ENCODE measurements around the gene TPX2.
"Not testable (repeated sequence)": the region's sequence is repeated elsewhere in the genome, so short reads cannot be mapped to it uniquely, and the experiment has no call there.

Gene TPX2

DNA sequence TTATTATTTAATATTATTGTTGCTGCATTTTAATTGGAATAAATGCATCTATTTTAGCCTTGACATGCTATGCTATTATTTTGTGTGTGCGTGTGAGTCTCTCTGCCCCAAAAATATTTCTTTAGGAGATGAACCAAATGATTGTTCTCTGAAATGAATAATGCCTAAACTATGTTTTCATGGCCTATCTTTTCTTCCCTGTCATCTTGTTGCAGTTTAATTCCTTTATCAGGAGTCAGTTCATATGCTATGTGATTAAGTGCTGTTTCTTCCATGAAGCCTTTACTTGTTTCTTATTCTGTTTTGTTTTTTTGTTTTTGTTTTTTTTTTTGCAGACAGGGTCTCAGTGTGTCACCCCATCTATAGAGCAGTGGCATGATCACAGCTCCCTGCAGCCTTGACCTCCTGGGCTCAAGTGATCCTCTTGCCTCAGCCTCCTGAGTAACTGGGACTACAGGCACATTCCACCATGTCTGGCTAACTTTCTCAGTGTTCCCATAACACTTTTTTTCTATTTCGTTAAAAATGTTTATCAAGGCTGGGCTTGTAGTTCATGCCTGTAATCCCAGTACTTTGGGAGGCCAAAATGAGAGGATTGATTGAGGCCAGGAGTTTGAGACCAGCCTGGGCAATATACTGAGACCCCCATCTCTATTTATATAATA is 25.7 kb downstream of the TPX2 start:
- DNase-seq (ENCODE audit: low read depth) = no peak

DNA sequence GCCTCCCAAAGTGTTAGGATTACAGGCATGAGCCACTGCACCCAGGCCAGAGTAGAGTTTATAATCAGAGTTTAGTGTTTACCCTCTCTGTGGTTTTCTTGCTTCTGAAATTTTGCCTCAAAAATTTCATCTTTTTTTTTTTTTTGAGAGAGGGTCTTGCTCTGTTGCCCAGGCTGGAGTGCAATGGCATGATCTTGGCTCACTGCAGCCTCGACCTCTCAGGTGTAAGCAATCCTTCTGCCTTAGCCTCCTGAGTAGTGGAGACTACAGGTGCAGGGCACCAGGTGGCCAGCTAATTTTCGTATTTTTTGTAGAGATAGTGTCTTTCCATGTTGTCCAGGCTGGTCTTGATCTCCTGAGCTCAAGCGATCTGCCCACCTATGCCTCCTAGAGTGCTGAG is 28.7 kb downstream of the TPX2 start:
- DNase-seq (ENCODE audit: low read depth) = no peak

DNA sequence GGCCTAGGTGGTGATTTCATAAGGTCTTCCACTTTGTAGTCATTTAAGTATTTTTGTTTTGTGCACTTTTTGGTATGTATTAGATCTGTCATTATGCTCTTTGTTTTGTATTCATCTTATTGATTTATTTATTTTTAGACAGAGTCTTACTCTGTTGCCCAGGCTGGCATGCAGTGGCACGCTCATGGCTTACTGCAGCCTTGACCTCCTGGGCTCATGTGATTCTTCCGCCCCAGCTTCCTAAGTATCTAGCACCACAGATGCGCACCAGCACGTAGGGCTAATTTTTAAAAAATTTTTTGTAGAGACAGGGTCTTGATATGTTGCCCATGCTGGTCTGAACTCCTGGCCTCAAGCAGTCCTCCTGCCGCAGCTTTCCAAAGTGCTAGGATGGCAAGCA is 30.6 kb downstream of the TPX2 start:
- DNase-seq (ENCODE audit: low read depth) = no peak

DNA sequence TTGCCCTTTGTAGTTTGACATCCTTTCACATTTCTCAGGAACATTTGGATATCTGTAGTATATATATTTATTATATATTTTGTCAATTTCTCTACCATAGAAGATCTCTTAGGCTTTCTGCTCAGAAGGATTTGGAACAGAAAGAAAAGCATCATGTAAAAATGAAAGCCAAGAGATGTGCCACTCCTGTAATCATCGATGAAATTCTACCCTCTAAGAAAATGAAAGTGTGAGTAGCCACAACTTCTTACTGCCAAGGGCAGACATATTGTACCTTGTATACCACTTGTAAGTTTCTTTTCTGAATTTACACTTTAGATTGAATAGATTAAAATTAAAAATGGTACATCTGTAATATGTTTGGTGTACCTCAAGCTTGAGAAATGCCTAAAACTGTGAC is 31.2 kb downstream of the TPX2 start:
- no peak for DNase-seq (ENCODE audit: low read depth)

DNA sequence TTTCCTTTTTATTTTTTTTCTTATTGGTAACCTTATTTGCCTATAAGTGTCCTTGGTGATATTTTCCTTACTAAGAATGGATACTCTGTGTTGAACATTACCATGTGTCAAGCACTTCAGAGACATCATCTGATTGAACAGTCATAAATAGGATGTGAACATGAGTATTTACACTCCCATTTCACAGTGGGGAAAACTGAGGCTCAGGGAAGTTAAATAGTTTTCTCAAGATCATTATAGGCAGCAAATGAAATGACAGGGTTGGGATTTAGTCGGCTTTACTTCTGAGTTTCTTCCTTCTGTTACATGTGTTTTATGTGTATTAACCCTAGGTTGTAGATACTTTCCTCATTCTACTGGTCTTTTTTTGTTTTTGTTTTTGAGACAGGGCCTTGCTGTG is 35.3 kb downstream of the TPX2 start:
- no peak for DNase-seq (ENCODE audit: low read depth)

DNA sequence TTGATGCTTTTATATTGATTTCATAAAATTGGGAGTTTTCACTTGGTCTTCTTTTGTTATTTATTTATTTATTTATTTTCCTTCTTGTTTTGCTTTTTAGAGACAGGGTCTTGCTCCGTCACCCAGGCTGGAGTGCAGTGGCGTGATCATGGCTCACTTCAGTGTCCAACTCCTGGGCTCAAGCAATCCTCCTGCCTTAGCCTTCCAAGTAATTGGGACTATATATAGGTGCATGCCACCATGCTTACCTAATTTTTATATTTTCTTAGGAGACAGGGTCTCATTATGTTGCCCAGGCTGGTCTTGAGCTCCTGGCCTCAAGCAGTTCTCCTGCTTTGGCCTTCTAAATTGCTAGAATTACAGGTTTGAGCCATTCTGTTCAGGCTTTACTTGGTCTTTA is 41.7 kb downstream of the TPX2 start:
- no peak for DNase-seq (ENCODE audit: low read depth)

DNA sequence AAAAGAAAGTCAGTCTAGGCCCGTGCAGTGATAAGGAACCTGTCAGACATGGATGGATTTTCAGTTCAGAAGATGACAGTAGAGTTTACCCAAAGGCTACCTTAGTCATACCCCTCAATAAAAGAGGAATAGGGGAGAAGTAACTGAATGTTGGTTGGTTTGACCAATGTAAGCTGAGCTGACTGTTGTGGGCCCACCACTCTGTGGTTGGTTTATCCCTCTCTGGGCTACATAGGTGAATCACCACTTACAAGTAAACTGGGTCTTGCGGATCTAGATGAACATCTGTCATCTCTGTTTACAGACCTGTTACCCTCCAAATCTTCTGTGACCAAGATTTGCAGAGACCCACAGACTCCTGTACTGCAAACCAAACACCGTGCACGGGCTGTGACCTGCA is 42.9 kb downstream of the TPX2 start:
- DNase-seq (ENCODE audit: low read depth) = no peak

DNA sequence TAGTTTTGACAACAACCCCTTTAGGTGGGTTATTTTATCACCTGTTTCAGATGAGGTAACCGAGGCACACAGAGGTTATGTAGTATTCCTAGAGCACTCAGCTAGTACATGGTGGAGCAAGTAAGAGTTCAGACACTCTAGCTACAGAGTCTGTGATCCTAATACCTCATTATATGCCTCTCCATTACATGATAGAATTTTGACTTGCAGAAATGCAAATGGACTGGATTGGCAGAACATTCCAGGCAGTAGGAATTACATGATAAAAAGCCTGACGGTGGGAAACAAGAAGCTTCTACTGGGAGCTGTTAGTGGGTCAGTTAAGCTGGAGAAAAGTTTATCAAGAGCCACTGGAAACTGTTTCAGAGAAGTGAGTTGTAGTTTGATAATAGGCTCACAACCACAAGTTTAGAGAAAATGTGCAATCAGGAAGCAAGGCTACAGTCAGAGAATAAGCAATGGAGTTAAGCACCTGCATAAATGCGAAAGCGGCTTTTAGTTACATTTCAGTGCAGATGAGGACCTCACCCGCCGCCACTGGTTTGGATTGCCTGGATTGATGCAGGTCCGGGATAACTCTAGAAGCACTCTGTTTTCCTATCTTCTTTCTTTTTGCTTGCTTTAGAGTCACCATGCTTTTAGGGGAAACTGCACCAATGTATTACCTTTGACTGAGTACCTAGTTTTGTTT is 45.4 kb downstream of the TPX2 start:
- no peak for DNase-seq (ENCODE audit: low read depth)

DNA sequence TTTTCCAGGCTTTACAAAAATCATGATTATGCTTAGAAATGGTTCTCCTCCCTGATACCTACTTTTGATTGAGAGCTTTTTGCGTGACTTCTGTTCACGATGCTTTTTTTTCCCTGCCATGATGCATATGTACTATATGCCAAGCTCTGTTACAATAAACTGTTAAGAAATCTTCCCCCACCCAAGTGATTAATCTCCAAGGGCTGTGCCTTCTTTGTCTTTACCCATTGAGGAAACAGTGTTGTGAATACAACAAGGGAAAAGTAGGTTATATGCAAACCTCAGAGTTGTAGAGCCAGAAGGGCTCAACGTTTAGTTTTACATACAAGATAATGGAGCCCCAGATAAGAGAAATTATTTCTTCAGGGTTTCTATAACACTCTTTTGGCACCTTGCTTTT is 46.0 kb downstream of the TPX2 start:
- no peak for DNase-seq (ENCODE audit: low read depth)

DNA sequence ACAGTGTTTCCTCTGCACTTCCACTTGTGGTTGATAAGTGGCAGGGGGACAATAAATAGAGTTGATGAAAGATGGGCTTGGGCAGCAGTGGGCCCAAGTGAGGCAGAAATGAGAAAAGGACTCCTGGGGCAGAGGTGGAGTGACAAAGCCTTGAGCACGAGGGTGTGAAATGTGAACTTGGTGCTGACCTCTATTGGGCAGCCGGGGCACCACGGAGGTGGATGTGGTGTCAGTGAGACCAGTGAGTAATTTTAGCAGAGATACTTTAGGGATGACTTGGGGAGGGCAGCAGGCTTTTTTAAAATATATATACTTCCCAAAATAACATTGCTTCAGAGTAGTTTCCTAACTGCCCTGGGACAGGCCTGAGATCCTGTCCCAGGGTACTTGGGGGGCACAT is 49.5 kb downstream of the TPX2 start:
- no peak for DNase-seq (ENCODE audit: low read depth)

DNA sequence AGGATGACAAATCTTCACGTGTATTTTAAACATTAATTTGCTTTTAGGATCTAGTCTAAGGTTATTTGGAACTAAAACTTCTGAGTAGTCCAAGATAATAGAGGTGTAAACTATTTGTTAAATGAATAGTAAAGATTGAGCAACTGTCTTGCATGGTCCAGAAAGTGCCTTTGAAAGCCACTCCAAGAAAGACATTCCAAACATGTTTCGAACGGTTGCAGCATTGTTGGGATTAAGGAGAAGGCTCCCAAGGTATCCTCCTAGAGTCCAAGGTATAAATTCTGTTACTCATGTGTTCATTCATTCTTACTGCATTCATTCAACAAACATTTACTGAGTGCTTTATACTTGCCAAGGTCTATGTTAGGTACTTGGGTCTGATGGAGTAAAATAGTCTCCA is 51.3 kb downstream of the TPX2 start:
- no peak for DNase-seq (ENCODE audit: low read depth)

DNA sequence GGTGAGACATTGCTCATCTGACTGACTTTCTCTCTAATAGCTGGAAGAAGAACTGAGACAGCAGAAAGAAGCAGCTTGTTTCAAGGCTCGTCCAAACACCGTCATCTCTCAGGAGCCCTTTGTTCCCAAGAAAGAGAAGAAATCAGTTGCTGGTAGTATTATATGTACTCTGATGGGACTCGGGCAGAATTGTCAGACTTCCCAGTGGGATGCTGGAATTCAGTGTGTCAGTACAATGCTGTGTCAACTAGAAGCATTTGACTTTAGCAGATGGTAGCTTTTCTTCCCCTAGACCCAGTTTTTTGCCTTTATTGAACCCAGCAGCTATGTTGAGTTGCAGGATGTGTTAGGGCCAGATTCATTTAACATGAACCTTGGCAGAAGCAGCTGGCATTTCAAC is 58.3 kb downstream of the TPX2 start:
- DNase-seq (ENCODE audit: low read depth) = no peak

DNA sequence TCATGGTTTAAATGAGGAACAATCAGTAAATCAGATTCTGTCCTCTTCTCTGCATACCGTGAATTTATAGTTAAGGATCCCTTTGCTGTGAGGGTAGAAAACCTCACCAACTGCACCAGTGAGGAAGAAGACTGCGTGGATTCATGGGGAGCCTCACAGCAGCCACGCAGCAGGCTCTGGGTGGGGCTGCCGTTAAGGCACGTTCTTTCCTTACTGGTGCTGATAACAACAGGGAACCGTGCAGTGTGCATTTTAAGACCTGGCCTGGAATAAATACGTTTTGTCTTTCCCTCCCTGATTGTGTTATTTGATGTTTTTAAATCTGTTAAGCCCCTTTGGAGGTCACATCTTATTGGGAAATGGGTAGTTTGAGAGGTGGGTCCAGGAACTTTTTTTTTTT is 62.4 kb downstream of the TPX2 start:
- DNase-seq (ENCODE audit: low read depth) = no peak

DNA sequence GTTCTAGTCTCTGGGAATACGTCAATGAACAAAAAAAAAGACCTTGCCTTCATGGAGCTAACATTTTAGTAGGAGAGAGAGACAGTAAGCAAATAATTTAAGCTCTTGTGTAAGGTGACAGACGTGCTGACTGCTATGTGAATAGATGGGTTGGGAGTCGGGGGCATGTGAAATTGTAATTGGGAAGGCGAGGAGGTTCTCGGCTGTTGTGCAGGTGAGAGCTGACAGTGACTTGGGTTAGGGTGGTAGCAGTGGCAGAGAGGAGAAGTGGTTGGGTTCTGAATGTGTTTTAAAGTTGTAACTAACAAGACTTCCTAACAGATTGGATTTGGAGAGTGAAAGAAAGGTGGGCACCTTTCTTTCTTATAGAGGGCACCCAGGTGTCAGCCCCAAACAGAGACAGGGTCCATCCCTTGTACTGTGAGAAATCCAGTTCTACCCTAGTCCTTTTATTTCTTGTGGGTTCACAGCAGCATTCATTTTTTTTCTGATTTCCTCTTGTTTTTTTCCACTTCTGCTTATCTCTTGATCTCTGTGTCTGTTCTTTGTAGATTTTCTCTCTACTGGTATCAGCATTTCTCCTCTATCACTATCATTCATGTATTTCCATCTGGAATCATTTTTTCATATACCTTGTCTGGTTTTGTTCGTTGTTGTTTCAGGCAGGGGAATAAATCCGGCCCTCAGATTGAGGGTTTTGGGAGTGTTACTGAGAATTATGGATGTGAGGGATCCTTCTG is 64.6 kb downstream of the TPX2 start:
- DNase-seq (ENCODE audit: low read depth) = no peak

DNA sequence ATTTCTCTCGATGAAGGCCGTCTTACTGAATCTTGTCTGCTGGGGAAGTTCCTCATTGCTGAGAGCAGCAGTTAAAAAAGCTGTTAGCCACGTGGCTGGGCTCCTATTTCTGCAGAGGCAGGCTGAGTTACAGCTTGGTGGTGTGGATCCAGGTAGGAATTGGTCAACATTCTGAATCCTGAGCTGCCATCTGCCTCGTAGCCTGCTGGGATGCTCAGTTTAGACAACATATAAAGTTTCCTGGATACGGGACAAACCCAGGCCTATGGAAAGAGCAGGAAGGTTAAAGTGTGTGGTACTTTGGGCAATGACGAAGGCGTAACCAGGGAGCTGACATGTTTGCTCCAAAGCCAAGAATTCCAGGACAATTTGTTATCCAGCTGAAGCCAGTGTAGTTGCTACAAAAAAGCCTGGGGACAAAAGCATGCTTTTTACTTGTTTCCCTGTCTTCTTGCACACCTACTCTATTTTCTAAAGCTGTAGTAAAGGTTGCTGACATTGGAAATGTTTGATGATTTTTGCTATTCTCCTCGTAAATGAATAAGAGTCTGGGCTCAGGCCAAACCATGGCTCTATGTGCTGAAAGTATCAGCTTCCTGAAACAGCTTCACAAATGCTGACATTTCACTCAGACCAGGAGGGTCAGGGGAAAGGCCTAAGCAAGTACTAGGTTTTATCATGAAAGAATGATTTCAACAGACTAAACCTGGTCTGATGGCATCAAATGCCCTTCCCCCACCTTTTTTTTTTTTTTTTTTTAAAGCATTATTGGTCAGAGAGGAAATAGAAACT is 67.7 kb downstream of the TPX2 start:
- no peak for DNase-seq (ENCODE audit: low read depth)

DNA sequence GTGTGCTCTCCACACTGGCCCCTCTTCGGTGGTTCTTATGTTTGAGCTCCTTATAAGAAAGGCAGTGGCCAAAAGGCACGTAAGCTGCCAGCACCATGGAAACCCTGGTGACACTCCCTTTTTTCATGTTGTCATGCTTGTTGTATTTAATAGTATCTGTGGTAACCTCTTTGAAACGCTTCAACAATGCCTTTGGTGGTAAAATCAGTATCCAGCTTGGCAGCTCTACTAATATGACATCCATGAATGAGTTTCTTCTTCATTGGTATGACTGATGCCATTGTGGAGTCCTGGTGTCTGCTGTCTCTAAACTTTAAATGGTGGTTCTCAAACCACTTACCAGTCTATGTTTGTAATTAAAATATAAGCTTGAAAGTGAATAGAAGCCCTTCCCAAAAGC is 69.4 kb downstream of the TPX2 start:
- no peak for DNase-seq (ENCODE audit: low read depth)

DNA sequence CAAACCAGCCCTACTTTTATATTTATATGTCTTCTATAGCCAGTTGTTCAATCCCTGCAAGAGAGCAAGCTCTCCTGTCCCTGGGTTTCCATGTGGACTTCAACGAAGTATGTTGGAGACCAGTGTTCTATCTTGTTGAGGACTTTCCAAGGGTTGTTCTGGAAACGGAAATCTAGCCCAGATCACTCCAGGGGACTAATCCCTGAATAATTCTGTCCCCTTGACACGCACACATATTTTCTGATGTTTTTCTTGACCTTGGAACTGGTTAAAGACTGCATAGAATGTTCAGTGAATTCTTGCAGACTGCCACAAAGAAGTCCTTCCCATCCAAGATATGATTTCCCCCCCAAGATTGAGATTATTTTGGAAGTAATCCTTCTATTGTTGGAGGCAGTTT is 70.6 kb downstream of the TPX2 start:
- no peak for DNase-seq (ENCODE audit: low read depth)

DNA sequence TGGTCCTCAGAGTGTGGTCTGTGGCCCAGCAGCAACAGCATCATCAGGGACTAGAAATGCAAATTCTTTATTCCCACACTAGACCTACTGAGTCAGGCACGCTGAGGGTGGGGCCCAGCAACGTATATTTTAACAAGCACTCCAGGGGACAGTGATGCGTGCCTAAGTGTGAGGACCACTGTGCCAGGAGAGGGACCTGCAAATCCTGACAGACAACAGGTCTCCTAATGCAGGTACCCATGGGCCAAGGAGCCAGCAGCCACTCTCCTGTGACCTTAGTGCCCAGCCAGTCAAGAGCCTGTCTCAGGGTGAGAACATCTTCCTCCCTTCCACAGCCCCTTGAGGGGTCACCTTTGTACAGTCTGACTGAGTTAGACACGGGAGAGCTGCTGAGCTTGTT is 72.1 kb downstream of the TPX2 start:
- no peak for DNase-seq (ENCODE audit: low read depth)

DNA sequence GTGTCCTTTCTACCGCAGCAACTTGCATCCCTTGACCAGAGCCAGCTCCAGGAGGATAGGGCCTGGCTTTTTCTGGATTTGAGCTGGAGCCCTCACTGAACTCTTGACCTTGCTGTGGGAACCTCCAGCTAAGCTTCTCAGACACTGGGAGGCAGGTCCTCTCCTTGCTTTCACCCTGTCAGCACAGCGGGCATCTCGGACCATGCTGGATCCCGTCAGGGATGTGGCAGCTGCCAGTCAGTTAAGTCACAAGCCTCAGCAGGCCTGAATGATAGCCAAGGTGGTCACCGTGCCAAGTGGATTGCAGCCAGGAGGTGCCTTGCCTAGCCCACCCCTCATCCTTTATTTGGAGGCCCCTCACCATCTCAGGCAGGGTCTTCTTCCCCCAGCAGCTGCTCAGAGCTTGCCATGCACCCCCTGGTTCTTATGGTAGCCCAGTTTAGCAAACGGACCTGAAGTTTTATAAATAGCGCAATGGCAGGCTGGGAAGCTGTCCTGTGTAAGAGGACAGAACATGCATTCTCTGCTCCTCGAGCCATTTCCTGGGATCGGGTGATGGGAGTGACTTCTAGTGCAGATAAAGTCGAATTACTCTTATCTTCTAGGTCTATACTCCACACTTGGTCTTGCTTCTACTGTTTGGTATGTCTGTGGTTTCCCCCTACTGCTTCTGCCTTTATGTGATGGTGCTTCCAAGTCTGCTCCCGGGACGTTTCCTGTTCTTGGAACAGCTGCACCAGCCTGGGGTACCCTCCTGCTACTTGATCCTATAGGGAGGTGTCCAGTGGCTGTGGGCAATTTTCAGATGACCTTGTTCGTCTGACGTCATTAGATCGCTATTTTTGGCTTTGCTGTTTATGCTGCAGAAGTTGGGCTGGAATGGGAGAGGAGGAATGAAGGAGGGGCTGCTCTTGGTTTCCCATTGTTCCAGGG is 73.0 kb downstream of the TPX2 start:
- no peak for DNase-seq (ENCODE audit: low read depth)

DNA sequence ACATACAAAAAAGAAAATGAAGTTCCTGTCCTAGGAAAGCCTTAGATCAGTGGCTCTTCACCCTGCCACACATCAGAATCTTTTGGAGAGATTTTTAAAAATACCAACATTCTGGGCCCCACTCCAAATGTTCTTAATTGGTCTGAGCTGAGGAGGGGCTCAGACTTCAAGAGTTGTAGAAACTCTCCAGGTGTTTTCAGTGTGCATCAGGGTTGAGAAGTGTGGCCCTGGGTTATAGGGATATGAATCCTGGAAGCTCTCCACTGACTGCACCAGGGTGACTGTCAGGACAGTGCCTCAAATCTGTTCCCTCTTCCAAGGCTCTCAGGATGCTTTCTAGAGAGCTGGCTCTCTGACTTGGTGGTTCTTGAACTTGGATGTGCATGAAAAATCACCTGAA is 74.5 kb downstream of the TPX2 start:
- no peak for DNase-seq (ENCODE audit: low read depth)

DNA sequence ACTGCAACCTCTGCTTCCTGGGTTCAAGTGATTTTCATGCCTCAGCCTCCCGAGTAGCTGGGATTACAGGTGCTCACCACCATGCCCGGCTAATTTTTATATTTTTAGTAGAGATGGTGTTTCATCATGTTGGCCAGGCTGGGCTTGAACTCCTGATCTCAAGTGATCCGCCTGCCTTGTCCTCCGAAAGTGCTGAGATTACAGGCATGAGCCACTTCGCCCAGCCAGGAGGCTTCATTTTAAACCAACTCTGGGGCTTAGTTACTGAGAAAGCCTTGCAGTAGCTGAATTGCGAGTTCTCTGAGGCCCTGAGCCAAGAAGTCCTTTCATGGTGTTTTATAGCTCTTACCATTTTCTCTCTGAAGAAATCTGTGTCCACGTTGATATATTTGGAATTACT is 75.1 kb downstream of the TPX2 start:
- not testable (repeated sequence) for DNase-seq (ENCODE audit: low read depth)
